ENCODE measurements around the gene REV3L. TPM values are rescaled to one million over a fixed set of nuclear protein-coding genes. Genes with fewer than 3 reads are reported as not detected.
A peak's percentile ranks its signal among the peaks of the same experiment; 100 is the strongest.

Gene REV3L
- total RNA-seq, 3 donors from 2014 or later (not counting 1 experiment from before 2014, with no cell fraction given), result 18.1 to 25.5 (median 22.7) TPM

GRCh38 chr6:111411978-111412566 is 70.9 kb downstream of the REV3L start:
- Mint-ChIP-seq H3K36me3 (no peaks in the 10 kb centered on the region), H3K4me3 (no peak overlapping the region), H3K9me3 (no peaks in the 10 kb centered on the region), H3K27me3 (ENCODE audit: low read depth in 2 of 2) (no peaks in the 10 kb centered on the region), H3K27ac (peak overlapping the region in 1 of 2 donors; percentile 12), H3K4me1 (peaks cover 0 to 5% of the 10 kb centered on the region in 2 donors)
- no peak for ATAC-seq
- WGBS (ENCODE audit: insufficient coverage), result no CpG with 5 or more reads among the region's 4 CpGs
- H3K4me3 ChIP-seq (ENCODE audit: low read length), result no peak overlapping the region
- no peaks in the 10 kb centered on the region for H3K27me3 ChIP-seq (ENCODE audit: control insufficient read depth, insufficient read depth, low read length)
- intact Hi-C loops (cut with micrococcal nuclease), result no loop called here
- H3K27ac ChIP-seq (ENCODE audit: low read length), result no peak overlapping the region
- H3K9me3 ChIP-seq (ENCODE audit: control insufficient read depth, insufficient read depth, low read length), result no peaks in the 10 kb centered on the region
- peaks cover 4% of the 10 kb centered on the region for H3K36me3 ChIP-seq (ENCODE audit: control insufficient read depth, insufficient read depth, low read length)
- DNase-seq, result no peak
- no peak for TF ChIP-seq CTCF (IDR thresholded peaks at IDR 0.05)
- peaks cover 3% of the 10 kb centered on the region for H3K4me1 ChIP-seq (ENCODE audit: control insufficient read depth, insufficient read depth, low read length)

- no peaks in the 10 kb centered on the region for H3K9me3 Mint-ChIP-seq
- no peak overlapping the region for H3K27ac Mint-ChIP-seq
- no peak overlapping the region for H3K4me3 Mint-ChIP-seq
- Histone ChIP-seq H3K27ac (ENCODE audit: low read length) (peak overlapping the region; percentile 3), H3K4me1 (ENCODE audit: control insufficient read depth, insufficient read depth, low read length) (peaks cover 3% of the 10 kb centered on the region), H3K4me3 (ENCODE audit: low read length) (no peak overlapping the region), H3K27me3 (ENCODE audit: control insufficient read depth, insufficient read depth, low read length) (no peaks in the 10 kb centered on the region), H3K36me3 (ENCODE audit: control insufficient read depth, insufficient read depth, low read length) (peaks cover 4% of the 10 kb centered on the region), H3K9me3 (ENCODE audit: control insufficient read depth, insufficient read depth, low read length) (no peaks in the 10 kb centered on the region)
- intact Hi-C loops (cut with micrococcal nuclease), result no loop called here
- TF ChIP-seq CTCF (IDR thresholded peaks at IDR 0.05), result no peak
- WGBS (ENCODE audit: insufficient coverage), result 56% methylated on average over 2 of the region's 4 CpGs
- peaks cover 0 to 5% of the 10 kb centered on the region in 2 donors for H3K4me1 Mint-ChIP-seq
- DNase-seq (no peak), ATAC-seq (no peak)
- H3K36me3 Mint-ChIP-seq, result no peaks in the 10 kb centered on the region
- H3K27me3 Mint-ChIP-seq (ENCODE audit: low read depth in 2 of 2), result no peaks in the 10 kb centered on the region
Measured at GRCh38 chr6:111411046-111411445, 72.0 kb downstream of the REV3L start.

DNA sequence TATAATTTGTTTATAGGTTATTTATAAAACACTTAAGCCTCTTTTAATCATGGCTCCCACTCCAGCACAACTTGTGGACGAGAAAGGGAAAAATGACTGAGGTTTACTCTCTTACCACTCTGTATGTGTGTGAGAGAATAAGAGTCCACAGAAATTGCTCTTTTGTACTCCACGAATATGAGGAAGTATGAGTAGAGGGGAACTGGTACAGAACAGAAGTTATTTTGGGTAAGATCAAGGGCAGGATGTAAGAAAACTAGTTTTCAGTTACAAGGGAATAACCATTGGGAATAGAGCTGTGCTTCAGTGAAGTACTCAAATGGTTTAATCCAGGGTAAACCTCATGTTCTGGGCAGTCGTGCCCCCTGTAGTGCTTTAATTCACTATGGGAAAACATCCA is 72.6 kb downstream of the REV3L start:
- no peaks in the 10 kb centered on the region for H3K27me3 Mint-ChIP-seq (ENCODE audit: low read depth in 2 of 2)
- H3K27ac Mint-ChIP-seq, result no peak overlapping the region
- Histone ChIP-seq H3K27ac (ENCODE audit: low read length) (peak overlapping the region; percentile 3), H3K36me3 (ENCODE audit: control insufficient read depth, insufficient read depth, low read length) (peaks cover 4% of the 10 kb centered on the region), H3K9me3 (ENCODE audit: control insufficient read depth, insufficient read depth, low read length) (no peaks in the 10 kb centered on the region), H3K4me3 (ENCODE audit: low read length) (no peak overlapping the region), H3K27me3 (ENCODE audit: control insufficient read depth, insufficient read depth, low read length) (no peaks in the 10 kb centered on the region), H3K4me1 (ENCODE audit: control insufficient read depth, insufficient read depth, low read length) (peaks cover 3% of the 10 kb centered on the region)
- peaks cover 0 to 7% of the 10 kb centered on the region in 2 donors for H3K4me1 Mint-ChIP-seq
- WGBS (ENCODE audit: insufficient coverage), result 42% methylated on average over 2 of the region's 3 CpGs
- H3K9me3 Mint-ChIP-seq, result no peaks in the 10 kb centered on the region
- ATAC-seq (no peak), DNase-seq (no peak)
- intact Hi-C loops (cut with micrococcal nuclease), result no loop called here
- no peak overlapping the region for H3K4me3 Mint-ChIP-seq
- H3K36me3 Mint-ChIP-seq, result no peaks in the 10 kb centered on the region
- no peak for TF ChIP-seq CTCF (IDR thresholded peaks at IDR 0.05)

DNA sequence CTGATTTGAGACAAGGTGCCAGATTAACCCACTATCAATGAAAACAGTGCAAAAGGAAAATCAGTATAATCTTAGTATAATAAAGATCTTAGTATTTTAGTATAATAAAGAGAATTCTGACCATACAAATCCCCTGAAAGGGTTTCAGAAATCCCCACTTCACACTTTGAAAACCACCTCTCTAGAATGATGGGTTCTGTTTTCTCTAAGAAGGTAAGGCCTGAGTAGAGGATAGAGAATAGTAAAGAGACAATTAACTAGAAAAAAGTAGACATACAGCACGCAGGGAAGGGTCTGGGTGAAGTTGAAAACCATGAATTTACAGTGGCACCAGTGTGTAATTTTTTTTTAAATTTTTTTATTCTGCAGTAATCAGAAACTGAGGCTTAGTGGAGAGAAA is 73.6 kb downstream of the REV3L start:
- Mint-ChIP-seq H3K4me1 (peaks cover 0 to 7% of the 10 kb centered on the region in 2 donors), H3K27me3 (ENCODE audit: low read depth in 2 of 2) (no peaks in the 10 kb centered on the region), H3K36me3 (no peaks in the 10 kb centered on the region), H3K9me3 (no peaks in the 10 kb centered on the region), H3K4me3 (no peak overlapping the region), H3K27ac (no peak overlapping the region)
- no peak for DNase-seq
- Histone ChIP-seq H3K27ac (ENCODE audit: low read length) (no peak overlapping the region), H3K4me1 (ENCODE audit: control insufficient read depth, insufficient read depth, low read length) (peaks cover 3% of the 10 kb centered on the region), H3K36me3 (ENCODE audit: control insufficient read depth, insufficient read depth, low read length) (peaks cover 2% of the 10 kb centered on the region), H3K9me3 (ENCODE audit: control insufficient read depth, insufficient read depth, low read length) (no peaks in the 10 kb centered on the region), H3K4me3 (ENCODE audit: low read length) (no peak overlapping the region), H3K27me3 (ENCODE audit: control insufficient read depth, insufficient read depth, low read length) (no peaks in the 10 kb centered on the region)
- TF ChIP-seq CTCF (IDR thresholded peaks at IDR 0.05), result no peak
- WGBS (ENCODE audit: insufficient coverage), result 70% methylated on average over 1 of the region's 1 CpG
- intact Hi-C loops (cut with micrococcal nuclease), result no loop called here
- no peak for ATAC-seq

Data from natural killer cell (primary cell).